ENCODE measurements around the gene SUN1. TPM values are rescaled to one million over a fixed set of nuclear protein-coding genes. Genes with fewer than 3 reads are reported as not detected.
A peak's percentile ranks its signal among the peaks of the same experiment; 100 is the strongest.

SUN1 gene
- total RNA-seq, 4 donors from 2014 or later = 78.0 to 113 (median 105) TPM

- intact Hi-C loops (cut with DNase I) = no loop called here
Measured at GRCh38 chr7:862157-862556, 29.9 kb downstream of the SUN1 start.

GRCh38 chr7:863106-863505 lies 30.8 kb downstream of the SUN1 start:
- no peaks in the 10 kb centered on the region for H3K27me3 ChIP-seq
- 87 to 93% methylated on average over 12 to 14 of the region's 16 CpGs for WGBS, 2 donors
- H3K36me3 ChIP-seq = peaks cover 36 to 100% (median 41%) of the 10 kb centered on the region in 3 donors
- intact Hi-C loops (cut with DNase I) = no loop called here
- no peak overlapping the region for H3K4me3 ChIP-seq
- DNase-seq = no peak
- no peaks in the 10 kb centered on the region for H3K9me3 ChIP-seq
- no peak for TF ChIP-seq POLR2A (IDR thresholded peaks at IDR 0.05)
- no peak overlapping the region for H3K27ac ChIP-seq
- H3K4me1 ChIP-seq = peaks cover 13 to 22% (median 14%) of the 10 kb centered on the region in 3 donors

More at GRCh38 chr7:862157-862556, 29.9 kb downstream of the SUN1 start:
- H3K36me3 ChIP-seq = peaks cover 36 to 100% (median 46%) of the 10 kb centered on the region in 3 donors
- H3K27me3 ChIP-seq = no peaks in the 10 kb centered on the region
- WGBS, 2 donors = 86 to 93% methylated on average over 6 of the region's 6 CpGs
- H3K4me1 ChIP-seq = peaks cover 4 to 12% (median 5%) of the 10 kb centered on the region in 3 donors
- TF ChIP-seq CTCF (IDR thresholded peaks at IDR 0.05) (no peak), POLR2A (IDR thresholded peaks at IDR 0.05) (no peak)
- no peak for DNase-seq
- no peak overlapping the region for H3K4me3 ChIP-seq
- no peaks in the 10 kb centered on the region for H3K9me3 ChIP-seq
- H3K27ac ChIP-seq = no peak overlapping the region

GRCh38 chr7:865921-866320 lies 33.6 kb downstream of the SUN1 start:
- Histone ChIP-seq H3K4me1 (peaks cover 15 to 24% (median 17%) of the 10 kb centered on the region in 3 donors), H3K36me3 (peaks cover 34 to 95% (median 36%) of the 10 kb centered on the region in 3 donors), H3K4me3 (no peak overlapping the region), H3K27ac (peak overlapping the region; percentile 70 to 91 (median 86)), H3K9me3 (no peaks in the 10 kb centered on the region), H3K27me3 (no peaks in the 10 kb centered on the region)
- 96% methylated on average over 14 to 17 of the region's 25 CpGs for WGBS, 2 donors
- TF ChIP-seq CTCF (IDR thresholded peaks at IDR 0.05) (no peak), POLR2A (IDR thresholded peaks at IDR 0.05) (no peak)
- DNase-seq = no peak
- intact Hi-C loops (cut with DNase I) = no loop called here

GRCh38 chr7:867001-867405 lies 34.7 kb downstream of the SUN1 start:
- intact Hi-C loops (cut with DNase I) = no loop called here
- no peak for DNase-seq
- peak overlapping the region in 2 of 4 donors; percentile 0 to 37 for H3K4me3 ChIP-seq
- peaks cover 15 to 24% (median 17%) of the 10 kb centered on the region in 3 donors for H3K4me1 ChIP-seq
- H3K27me3 ChIP-seq = no peaks in the 10 kb centered on the region
- WGBS, 2 donors = 45 to 71% methylated on average over 5 to 13 of the region's 18 CpGs
- H3K36me3 ChIP-seq = peaks cover 23 to 95% (median 25%) of the 10 kb centered on the region in 3 donors
- H3K27ac ChIP-seq = peak overlapping the region; percentile 70 to 91 (median 86)
- no peak for TF ChIP-seq POLR2A (IDR thresholded peaks at IDR 0.05)
- no peak for TF ChIP-seq CTCF (IDR thresholded peaks at IDR 0.05)
- no peaks in the 10 kb centered on the region for H3K9me3 ChIP-seq

- intact Hi-C loops (cut with DNase I) = no loop called here
- WGBS, 2 donors = 55 to 67% methylated on average over 8 to 20 of the region's 22 CpGs
Measured at GRCh38 chr7:867406-868188, 35.3 kb downstream of the SUN1 start.

More at GRCh38 chr7:867406-868188, 35.3 kb downstream of the SUN1 start:
- no peak for DNase-seq
- peak in 2 of 6 experiments; percentile 7 to 19 for TF ChIP-seq CTCF (IDR thresholded peaks at IDR 0.05)
- peak in 1 of 4 donors; percentile 4 for TF ChIP-seq POLR2A (IDR thresholded peaks at IDR 0.05)
- Histone ChIP-seq H3K27me3 (no peaks in the 10 kb centered on the region), H3K4me3 (peak overlapping the region in 2 of 4 donors; percentile 0 to 37), H3K9me3 (no peaks in the 10 kb centered on the region), H3K27ac (peak overlapping the region; percentile 70 to 91 (median 86)), H3K36me3 (peaks cover 17 to 95% (median 28%) of the 10 kb centered on the region in 3 donors), H3K4me1 (peaks cover 15 to 24% (median 17%) of the 10 kb centered on the region in 3 donors)
